Measurements from ENCODE around the gene ILDR1.

DNA sequence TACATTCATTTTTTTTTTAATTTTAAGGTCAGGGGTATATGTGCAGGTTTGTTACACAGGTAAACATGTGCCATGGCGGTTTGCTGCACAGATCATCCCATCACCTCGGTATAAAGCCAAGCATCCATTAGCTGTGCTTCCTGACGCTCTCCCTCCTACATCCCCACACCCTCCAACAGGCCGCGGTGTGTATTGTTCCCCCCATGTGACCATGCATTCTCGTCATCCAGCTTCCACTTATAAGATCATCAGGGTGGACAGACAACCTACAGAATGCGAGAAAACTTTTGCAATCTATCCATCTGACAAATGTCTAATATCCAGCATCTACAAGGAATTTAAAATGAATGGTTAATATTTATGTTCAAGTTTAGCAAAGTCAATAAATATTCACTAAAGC, 19.4 kb downstream of the ILDR1 start:
- TF ChIP-seq, protein P1, sequence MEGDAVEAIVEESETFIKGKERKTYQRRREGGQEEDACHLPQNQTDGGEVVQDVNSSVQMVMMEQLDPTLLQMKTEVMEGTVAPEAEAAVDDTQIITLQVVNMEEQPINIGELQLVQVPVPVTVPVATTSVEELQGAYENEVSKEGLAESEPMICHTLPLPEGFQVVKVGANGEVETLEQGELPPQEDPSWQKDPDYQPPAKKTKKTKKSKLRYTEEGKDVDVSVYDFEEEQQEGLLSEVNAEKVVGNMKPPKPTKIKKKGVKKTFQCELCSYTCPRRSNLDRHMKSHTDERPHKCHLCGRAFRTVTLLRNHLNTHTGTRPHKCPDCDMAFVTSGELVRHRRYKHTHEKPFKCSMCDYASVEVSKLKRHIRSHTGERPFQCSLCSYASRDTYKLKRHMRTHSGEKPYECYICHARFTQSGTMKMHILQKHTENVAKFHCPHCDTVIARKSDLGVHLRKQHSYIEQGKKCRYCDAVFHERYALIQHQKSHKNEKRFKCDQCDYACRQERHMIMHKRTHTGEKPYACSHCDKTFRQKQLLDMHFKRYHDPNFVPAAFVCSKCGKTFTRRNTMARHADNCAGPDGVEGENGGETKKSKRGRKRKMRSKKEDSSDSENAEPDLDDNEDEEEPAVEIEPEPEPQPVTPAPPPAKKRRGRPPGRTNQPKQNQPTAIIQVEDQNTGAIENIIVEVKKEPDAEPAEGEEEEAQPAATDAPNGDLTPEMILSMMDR (IDR thresholded peaks at IDR 0.05), result no peak
- TF ChIP-seq POLR2A (IDR thresholded peaks at IDR 0.05), result no peak

All from adrenal gland (tissue), 5 donors.